ENCODE measurements around the gene TIMM9.
A peak's percentile ranks its signal among the peaks of the same experiment; 100 is the strongest.
"Not testable (repeated sequence)": the region's sequence is repeated elsewhere in the genome, so short reads cannot be mapped to it uniquely, and the experiment has no call there.

TIMM9 gene

DNA sequence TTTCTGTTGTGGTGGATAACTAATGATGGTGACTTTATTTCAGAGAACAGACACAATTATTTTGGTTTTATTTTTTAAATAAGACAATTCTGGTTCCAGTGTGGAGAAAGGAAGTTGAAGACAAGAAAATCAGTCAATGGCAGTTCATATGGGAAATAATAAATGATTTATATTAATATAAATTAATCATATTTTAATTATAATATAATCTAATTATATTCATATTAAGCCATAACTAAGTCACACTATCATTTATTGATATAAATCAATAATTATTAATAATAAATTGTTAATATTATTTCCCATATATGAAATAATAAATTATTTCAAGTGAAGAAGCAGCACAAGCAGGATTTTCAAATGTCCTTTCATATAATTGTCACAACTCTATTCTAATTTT, 28.8 kb downstream of the TIMM9 start:
- no peak for DNase-seq (ENCODE audit: low spot score)

DNA sequence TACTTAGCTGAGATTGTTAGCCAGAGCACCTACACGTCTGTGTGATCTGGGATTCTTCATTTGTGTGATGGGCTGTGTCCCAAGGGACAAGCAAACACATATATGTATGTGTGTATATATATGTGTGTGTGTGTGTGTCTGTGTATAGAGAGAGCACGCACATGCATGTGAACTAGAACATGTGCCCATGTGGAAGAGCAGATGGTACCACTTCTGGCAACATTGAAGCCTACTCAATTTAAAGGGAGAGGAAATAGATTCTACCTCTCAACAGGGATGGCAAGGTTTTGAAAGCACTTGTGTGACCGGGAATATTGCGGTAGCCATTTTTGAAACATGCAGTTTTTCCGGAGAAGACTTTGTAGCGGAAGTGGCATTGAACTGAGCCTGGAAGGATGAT, 30.2 kb downstream of the TIMM9 start:
- DNase-seq (ENCODE audit: low spot score) = no peak

DNA sequence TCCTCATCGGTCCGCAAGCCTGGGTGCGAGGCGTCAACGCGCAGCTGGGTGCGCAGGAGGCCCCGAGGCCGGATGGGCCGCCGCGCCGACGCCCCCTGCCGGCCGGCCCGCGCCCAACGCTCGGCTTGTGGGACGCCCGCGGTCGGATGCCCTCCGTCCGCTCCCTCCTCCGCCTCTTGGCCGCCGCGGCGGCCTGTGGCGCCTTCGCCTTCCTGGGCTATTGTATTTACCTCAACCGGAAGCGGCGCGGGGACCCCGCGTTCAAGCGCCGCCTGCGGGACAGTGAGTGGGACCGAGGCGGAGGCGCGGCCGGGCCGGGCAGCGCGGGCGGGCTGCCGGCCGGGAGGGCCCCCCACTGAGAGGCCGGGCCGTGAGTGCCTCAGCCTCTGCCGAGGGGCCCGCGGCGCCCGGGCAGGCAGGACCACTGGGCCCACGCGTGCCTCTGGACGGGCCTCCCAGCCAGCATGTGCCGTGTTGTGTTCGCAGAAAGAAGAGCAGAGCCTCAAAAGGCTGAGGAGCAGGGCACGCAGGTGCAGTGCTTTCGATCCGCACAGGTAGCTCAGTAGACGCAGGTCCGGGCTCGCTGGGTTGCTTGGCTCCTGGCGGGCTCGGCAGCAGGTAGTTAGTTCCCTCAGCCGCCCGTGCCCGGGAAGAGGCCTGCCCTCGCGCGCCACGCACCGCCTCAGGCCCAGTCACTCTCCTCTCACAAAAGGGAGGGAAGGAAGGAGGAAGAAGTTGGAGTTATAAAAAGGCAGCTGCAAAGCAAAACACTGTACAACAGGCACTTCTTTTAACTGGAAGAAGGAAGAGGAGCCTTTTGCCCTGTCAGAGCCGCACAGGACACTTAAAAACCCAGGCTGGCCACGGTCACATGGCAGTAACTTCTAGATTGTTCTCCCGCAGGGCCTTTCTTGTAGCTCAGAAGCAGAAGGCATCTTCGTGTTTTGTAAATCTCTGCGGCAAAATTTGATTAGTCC, 31.2 kb downstream of the TIMM9 start, which contains the start of gene TOMM20L:
Gene TOMM20L, plus strand, starts transcription at position 119 of the 977 bp plus-strand sequence. Its CDS starts 28 bp downstream, at position 147.
- peak; percentile 82 for DNase-seq (ENCODE audit: low spot score)

DNA sequence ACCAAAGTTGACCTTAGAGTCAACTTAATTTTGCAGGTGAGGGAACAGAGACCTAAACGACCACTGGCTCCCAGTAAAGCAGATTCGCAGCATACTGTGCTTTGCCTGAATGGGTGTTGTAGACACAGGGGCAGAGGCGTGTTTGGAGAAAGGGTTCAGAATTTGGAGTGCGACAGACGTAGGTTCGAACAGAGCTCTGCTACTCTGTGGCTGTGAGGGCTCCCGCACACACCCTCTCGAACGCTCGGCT, 31.8 kb downstream of the TIMM9 start:
- no peak for DNase-seq (ENCODE audit: low spot score)

DNA sequence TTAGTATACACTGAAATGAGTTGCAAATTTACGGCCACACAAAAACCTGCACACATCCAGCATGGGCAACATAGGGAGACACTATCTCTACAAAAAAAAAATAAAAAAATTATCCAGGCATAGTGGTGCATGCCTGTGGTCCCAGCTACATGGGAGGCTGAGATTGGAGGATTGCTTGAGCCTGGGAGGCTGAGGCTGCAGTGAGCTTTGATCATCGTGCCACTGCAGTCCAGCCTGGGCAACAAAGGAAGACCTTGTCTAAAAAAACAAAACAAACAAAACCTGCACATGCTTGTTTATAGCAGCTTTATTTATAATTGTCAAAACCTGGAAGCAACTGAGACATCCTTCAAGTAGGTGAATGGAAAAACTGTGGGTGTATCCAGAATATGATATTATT, 36.5 kb downstream of the TIMM9 start:
- no peak for DNase-seq (ENCODE audit: low spot score)

DNA sequence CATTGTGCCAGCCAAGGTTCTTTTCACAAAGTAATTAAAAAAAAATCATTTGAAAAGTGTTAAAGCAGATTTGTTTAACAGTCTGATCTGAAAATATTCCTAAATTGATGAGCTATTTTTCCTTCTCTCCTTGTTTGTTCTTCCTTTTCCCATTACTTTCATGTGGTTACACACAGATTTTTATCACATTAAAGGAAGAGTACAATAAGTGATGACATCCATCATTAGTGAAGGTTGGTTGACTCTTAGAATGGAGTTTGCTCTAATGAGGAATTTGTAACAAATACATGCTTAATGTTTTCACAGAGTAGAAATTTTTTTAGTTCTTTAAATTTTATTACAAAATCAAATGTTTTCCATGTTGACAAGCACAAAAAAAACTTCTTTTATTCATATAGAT, 50.5 kb downstream of the TIMM9 start:
- DNase-seq (ENCODE audit: low spot score) = no peak

DNA sequence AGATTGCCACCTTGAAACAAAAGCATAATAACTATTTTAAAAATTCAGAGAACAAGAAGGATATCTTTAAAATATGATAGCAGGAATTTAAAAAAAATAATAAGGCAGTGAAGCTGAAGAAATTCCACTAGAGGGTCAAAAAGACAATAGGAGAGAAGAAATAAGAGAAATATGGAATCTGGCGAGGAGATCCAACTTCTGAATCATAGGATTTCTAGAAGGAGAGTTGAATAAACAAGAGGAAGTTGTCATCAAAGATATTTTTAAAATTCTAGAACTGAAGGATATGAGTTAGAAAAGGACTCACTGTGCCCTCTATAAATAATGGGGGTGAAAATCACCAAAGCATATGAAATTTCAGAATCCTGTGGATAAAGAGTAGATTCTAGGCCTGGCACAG, 58.4 kb downstream of the TIMM9 start:
- no peak for DNase-seq (ENCODE audit: low spot score)

DNA sequence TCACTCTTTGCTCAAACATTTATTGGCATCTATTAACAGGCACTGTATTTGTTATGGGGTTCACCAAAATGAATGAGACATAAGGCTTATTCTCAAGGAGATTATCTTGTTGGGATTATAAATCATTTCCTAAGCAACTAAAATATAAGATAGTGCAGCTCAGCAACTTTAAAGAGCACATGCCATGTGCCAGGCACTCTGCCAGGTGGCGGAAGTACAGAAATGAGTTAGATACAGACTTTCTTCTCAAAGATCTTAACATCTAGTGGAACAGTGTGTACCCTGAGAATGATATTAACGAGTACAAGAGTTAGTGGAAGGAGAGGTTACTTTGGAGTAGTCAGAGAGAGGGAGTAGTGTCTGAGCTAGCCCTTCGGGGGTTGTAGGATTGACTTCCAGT, 60.0 kb downstream of the TIMM9 start:
- DNase-seq (ENCODE audit: low spot score) = no peak

DNA sequence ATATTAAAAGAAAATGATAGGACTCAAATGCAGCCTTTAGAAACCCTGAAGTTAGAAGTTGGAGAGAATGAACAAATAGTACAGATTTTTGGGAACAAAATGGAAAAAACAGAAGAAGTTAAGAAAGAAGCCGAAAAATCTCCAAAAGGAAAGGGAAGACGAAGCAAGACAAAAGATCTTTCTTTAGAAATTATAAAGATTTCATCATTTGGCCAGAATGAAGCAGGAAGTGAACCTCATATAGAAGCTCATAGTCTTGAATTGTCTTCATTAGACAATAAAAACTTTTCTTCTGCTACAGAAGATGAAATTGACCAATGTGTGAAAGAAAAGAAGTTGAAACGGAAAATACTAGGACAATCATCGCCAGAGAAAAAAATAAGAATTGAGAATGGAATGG, 63.0 kb downstream of the TIMM9 start:
- DNase-seq (ENCODE audit: low spot score) = no peak

DNA sequence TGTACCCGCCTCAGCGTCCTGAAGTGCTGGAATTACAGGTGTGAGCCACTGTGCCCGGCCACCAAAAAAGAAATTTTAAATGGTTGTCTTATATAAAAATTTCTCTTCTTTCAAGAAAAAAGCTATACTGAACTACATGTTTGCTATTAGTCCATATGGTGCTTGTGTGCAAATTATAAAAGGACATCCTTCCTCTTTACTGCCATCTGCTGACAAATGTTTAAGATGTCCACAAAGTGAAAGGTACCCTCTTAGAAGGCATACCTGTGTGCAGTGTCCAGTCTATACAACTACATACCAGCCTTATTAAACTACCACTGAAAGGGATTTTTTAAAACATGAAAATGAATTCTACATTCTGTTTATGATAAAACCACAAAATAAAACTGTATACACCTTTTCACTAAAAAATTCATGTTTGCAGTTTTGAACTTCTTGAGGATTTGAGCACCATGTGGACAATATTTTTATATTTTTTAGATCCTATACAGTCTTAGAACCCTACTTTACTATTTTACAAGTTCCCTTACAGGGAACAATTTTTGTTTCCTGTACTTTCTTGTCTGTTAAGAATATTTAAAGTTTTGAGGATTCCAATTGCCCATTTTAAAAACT, 64.4 kb downstream of the TIMM9 start:
- DNase-seq (ENCODE audit: low spot score) = peak; percentile 49

DNA sequence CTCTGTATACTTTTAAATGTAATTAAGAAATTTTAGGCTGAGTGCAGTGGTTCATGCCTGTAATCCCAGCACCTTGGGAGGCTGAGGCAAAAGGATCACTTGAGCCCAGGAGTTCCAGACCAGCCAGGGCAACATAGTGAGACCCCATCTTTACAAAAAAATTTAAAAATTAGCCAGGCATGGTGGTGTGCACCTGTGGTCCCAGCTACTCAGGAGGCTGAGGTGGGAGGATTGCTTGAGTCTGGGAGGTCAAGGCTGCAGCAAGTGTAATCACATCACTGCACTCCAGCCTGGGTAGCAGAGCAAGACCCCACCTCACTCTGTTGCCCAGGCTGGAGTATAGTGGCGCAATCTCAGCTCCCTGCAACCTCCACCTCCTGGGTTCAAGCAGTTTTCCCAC, 65.1 kb downstream of the TIMM9 start:
- not testable (repeated sequence) for DNase-seq (ENCODE audit: low spot score)
